ENCODE data around the gene PACRG.

The PACRG gene

GRCh38 chr6:162952423-162952822 lies 224.6 kb downstream of the PACRG start:
- H3K4me1 ChIP-seq = no peaks in the 10 kb centered on the region
- no peak overlapping the region for H3K27ac ChIP-seq
- intact Hi-C loops (cut with DNase I; ENCODE audit: low total_unique reads) = no loop called here
- H3K36me3 ChIP-seq = no peaks in the 10 kb centered on the region
- H3K4me3 ChIP-seq = no peak overlapping the region
- DNase-seq = no peak
- no peaks in the 10 kb centered on the region for H3K27me3 ChIP-seq
- H3K9me3 ChIP-seq = no peaks in the 10 kb centered on the region
- TF ChIP-seq, protein P1, sequence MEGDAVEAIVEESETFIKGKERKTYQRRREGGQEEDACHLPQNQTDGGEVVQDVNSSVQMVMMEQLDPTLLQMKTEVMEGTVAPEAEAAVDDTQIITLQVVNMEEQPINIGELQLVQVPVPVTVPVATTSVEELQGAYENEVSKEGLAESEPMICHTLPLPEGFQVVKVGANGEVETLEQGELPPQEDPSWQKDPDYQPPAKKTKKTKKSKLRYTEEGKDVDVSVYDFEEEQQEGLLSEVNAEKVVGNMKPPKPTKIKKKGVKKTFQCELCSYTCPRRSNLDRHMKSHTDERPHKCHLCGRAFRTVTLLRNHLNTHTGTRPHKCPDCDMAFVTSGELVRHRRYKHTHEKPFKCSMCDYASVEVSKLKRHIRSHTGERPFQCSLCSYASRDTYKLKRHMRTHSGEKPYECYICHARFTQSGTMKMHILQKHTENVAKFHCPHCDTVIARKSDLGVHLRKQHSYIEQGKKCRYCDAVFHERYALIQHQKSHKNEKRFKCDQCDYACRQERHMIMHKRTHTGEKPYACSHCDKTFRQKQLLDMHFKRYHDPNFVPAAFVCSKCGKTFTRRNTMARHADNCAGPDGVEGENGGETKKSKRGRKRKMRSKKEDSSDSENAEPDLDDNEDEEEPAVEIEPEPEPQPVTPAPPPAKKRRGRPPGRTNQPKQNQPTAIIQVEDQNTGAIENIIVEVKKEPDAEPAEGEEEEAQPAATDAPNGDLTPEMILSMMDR (IDR thresholded peaks at IDR 0.05) = no peak

GRCh38 chr6:162957062-162957461 lies 229.3 kb downstream of the PACRG start:
- no peak for DNase-seq
- H3K36me3 ChIP-seq = no peaks in the 10 kb centered on the region
- no peaks in the 10 kb centered on the region for H3K4me1 ChIP-seq
- no peaks in the 10 kb centered on the region for H3K9me3 ChIP-seq
- H3K27ac ChIP-seq = no peak overlapping the region
- TF ChIP-seq, protein P1 (IDR thresholded peaks at IDR 0.05) = no peak
- H3K4me3 ChIP-seq = no peak overlapping the region
- intact Hi-C loops (cut with DNase I; ENCODE audit: low total_unique reads) = no loop called here
- no peaks in the 10 kb centered on the region for H3K27me3 ChIP-seq

DNA sequence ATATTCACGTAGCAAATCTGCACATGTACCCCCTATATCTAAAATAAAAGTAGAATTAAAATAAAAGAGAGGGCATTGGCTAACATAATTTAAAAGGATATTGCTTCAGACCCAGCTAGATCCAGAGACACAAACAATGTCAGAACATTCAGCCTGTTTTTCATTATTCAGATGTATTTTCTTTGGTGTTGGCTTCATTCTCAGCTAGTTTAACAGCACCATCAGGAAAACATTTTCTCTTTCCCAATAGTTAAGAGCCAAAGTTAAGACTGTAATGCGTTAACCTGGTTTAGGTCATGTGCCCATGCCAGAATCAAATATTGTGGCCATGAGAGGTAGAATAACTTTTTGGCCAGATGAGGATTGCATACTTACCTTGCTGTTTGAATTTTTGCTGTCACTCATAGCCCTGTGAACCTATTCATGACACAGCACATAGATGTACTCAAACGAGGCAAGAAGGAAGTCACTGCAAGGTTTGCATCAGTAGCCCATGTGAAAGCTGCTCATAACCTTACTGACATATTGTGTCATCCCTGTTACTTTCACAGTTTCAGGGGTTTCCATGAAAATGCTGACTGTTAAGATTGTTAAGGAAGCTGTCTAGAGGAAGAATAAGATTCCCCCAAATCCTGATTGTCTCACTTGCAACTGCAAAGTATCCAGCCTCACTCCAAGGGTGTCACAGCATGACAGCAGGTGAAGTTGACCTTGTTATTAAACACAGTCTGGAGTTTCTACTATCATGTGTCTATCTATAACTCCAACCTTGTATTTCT lies 233.1 kb downstream of the PACRG start:
- intact Hi-C loops (cut with DNase I; ENCODE audit: low total_unique reads) = no loop called here
- Histone ChIP-seq H3K4me3 (no peak overlapping the region), H3K9me3 (no peaks in the 10 kb centered on the region), H3K27ac (no peak overlapping the region), H3K4me1 (no peaks in the 10 kb centered on the region), H3K36me3 (no peaks in the 10 kb centered on the region), H3K27me3 (no peaks in the 10 kb centered on the region)
- TF ChIP-seq, protein P1 (IDR thresholded peaks at IDR 0.05) = no peak
- no peak for DNase-seq

DNA sequence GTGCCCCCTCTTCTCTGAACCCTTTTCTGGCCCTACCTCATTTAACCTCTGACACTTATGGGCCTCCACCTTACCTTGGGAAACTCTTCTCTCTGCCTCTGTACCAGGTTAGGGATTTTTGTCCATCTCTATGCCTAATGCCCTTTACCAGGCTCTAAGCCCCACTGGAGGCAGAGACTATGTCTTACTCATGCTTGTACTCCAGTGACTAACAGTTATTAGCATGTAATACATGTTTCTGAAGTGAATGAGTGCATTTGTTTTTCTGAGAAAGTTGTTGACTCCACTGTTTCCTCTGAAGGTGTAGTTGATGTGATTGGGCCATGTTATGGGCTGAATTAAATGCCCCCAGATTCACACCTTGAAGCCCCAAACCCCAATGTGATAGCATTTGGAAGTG lies 234.3 kb downstream of the PACRG start:
- DNase-seq = no peak
- TF ChIP-seq, protein P1 (IDR thresholded peaks at IDR 0.05) = no peak
- H3K36me3 ChIP-seq = no peaks in the 10 kb centered on the region
- H3K9me3 ChIP-seq = no peaks in the 10 kb centered on the region
- no peaks in the 10 kb centered on the region for H3K27me3 ChIP-seq
- no peak overlapping the region for H3K4me3 ChIP-seq
- intact Hi-C loops (cut with DNase I; ENCODE audit: low total_unique reads) = no loop called here
- H3K4me1 ChIP-seq = no peaks in the 10 kb centered on the region
- H3K27ac ChIP-seq = no peak overlapping the region

DNA sequence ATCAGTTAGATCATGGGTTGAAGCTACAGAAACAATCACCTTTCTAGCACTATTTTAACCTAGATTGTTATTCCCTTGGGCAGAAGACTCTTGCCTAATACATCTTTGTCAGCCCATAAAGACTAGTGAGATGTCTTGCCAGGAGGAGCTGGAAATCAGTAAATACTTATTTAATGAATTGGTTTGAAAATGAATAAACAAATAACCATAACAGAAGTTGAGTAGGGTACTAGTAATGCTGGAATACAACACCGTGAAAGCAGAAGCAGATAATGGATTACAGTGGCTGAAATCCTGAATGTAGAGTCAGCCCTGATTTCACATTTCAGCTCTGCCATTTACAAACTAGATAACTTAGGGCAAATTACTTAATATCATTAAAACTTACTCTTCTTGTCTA lies 236.1 kb downstream of the PACRG start:
- Histone ChIP-seq H3K27ac (no peak overlapping the region), H3K4me1 (no peaks in the 10 kb centered on the region), H3K4me3 (no peak overlapping the region), H3K9me3 (no peaks in the 10 kb centered on the region), H3K36me3 (no peaks in the 10 kb centered on the region), H3K27me3 (no peaks in the 10 kb centered on the region)
- DNase-seq = no peak
- TF ChIP-seq, protein P1 (IDR thresholded peaks at IDR 0.05) = no peak
- intact Hi-C loops (cut with DNase I; ENCODE audit: low total_unique reads) = no loop called here
